Neuron (in vitro differentiated cells): ENCODE results near the gene EPHB2.

Source experiments
- H2AFZ ChIP-seq: one replicate; pipeline ENCODE4 v1.6.1; 2013; ENCODE audit warnings: low read depth, mild to moderate bottlenecking, inconsistent platforms, low read length, moderate library complexity
- H3K27me3 ChIP-seq: one replicate; pipeline ENCODE4 v1.6.1; 2013; ENCODE audit warnings: low read length; ENCODE audit not compliant: insufficient read depth
- H3K36me3 ChIP-seq: one replicate; pipeline ENCODE4 v1.6.1; 2013; ENCODE audit warnings: low read length; ENCODE audit not compliant: insufficient read depth
- H3K4me1 ChIP-seq: one replicate; pipeline ENCODE4 v1.6.1; 2013; ENCODE audit warnings: low read length; ENCODE audit not compliant: insufficient read depth
- H3K4me3 ChIP-seq: 2 replicates; pipeline ENCODE4 v1.5.1; 2013; ENCODE audit warnings: mild to moderate bottlenecking, low read length, moderate library complexity
- H3K9me3 ChIP-seq: one replicate; pipeline ENCODE4 v1.6.1; 2013; ENCODE audit warnings: low read length

Gene EPHB2

DNA sequence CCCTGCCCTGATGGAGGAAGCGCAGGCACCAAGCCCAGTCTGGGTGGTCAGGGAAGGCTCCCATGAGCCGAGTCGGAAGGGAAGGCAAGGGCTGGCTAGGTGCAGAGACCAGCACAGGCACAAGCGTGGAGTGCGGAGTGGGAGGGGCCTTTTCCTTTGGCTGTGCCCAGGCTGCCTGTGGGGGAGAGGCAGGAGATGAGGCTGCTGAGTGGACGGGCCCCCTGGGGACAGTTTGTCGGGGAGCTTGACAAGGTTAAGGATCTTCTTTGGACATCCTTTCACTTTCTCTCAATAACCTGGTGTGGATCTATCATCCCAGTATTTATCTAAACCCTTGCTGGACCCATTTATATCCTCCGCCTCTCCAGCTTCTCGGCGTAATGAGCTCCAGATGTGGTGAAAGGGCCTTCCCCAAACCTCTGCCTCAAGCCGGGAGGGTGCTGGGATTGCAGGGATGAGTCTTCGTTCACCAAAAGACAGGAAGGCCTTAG is 42.9 kb downstream of the EPHB2 start:
- no peak overlapping the region for H2AFZ ChIP-seq
- no peaks in the 10 kb centered on the region for H3K27me3 ChIP-seq
- no peaks in the 10 kb centered on the region for H3K36me3 ChIP-seq
- no peak overlapping the region for H3K4me3 ChIP-seq
- H3K4me1 ChIP-seq: no peaks in the 10 kb centered on the region
- H3K9me3 ChIP-seq: no peaks in the 10 kb centered on the region

DNA sequence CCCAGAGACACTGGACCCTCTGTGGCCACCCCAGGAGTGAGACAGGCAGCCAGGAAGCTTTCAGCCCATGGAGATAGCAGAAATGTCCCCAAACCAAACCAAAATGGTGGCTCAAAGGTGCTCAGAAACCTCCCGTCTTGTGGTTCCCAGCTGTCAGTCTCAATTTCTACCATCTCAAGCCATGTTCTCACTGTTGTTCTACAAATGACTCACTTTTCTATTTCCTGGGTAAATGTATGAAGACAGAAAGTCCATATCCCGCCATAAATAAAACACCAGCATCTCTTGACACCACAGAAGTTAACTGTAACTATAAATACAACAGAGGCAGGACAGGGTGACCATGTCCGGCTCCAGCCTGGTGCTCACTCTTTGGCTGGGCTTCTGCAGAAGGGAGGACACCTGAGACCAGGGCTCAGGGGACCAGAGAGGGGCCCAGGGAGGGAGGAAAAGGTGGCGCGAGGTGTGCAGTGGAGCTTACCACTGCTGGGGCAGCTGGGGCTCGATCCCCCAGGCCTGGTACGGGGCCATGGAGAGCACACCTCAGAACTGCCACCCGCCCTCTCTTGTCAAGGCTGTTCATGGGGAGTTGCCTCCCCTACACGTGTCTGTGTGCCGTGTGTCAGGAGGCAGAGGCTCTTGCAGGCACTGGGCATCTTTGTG is 43.6 kb downstream of the EPHB2 start:
- no peaks in the 10 kb centered on the region for H3K4me1 ChIP-seq
- no peak overlapping the region for H3K4me3 ChIP-seq
- H3K9me3 ChIP-seq: no peaks in the 10 kb centered on the region
- H3K27me3 ChIP-seq: no peaks in the 10 kb centered on the region
- no peaks in the 10 kb centered on the region for H3K36me3 ChIP-seq
- no peak overlapping the region for H2AFZ ChIP-seq

DNA sequence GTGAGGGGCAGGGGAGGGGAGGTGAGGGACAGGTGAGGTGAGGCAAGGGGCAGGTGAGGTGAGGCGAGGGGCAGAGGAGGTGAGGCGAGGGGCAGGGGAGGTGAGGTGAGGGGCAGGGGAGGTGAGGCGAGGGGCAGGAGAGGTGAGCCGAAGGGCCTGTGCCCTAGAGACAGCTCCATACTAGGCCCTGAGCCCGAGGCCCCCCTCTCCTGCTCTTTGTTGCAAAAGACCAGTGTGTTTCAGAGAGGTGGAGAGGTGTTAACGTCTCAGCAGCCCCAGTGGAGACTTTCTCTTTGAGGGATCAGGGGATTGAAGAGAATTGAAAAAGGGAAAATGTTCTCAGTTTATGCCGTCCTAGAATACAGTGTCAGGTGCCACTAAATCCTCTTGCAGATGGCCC is 44.2 kb downstream of the EPHB2 start:
- no peaks in the 10 kb centered on the region for H3K4me1 ChIP-seq
- H3K4me3 ChIP-seq: no peak overlapping the region
- H3K27me3 ChIP-seq: no peaks in the 10 kb centered on the region
- H3K36me3 ChIP-seq: peaks cover 3% of the 10 kb centered on the region
- H2AFZ ChIP-seq: no peak overlapping the region
- H3K9me3 ChIP-seq: no peaks in the 10 kb centered on the region

DNA sequence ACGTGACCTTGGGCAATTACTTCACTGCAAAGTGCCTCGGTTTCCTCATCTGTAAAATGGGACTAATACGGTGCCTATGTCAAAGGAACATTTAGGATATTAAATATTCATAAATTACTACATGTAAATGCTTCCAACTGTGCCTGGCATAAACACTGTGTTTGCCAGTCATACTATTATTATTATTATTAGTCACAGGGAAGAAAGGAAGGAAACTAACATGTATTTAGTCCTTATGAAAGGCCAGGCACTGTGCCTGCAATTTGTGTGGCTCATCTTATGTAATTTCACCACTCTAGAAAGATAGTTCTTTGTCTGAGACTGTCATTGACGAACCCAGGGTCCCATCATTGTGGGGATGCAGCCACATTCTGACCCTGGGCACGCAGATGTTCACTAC is 45.0 kb downstream of the EPHB2 start:
- Histone ChIP-seq H2AFZ (no peak overlapping the region), H3K4me3 (no peak overlapping the region), H3K9me3 (no peaks in the 10 kb centered on the region), H3K4me1 (no peaks in the 10 kb centered on the region), H3K36me3 (peaks cover 4% of the 10 kb centered on the region), H3K27me3 (no peaks in the 10 kb centered on the region)

DNA sequence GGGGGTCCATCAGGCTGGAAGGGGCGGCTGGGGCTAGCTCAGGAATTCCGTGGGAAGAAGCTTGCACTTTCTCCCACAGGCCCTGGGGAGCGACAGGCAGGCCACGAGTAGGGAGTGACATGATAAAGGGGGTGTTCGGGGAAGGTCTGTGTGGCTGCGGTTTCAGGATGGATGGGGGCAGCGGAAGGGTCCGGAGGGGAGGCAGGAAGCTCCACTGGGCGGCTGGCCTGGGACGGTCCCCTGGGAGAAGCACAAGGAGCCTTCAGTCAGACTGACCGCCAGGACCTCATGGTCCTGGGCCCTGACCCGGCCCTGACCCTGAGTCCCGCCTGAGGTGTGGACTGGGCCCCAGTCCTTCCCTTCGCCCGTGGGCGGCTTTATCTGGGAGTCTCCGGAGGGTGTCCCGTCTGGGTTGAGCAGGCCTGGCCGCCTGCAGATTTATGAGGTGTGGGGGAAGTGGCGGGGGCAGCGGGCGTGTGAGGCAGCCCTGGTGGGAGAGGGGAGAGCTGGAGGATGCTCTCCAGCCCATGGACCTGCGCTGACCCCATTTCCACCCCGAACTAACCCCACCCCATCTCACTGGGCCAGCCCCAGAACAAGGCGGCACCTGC is 45.6 kb downstream of the EPHB2 start:
- Histone ChIP-seq H3K4me3 (no peak overlapping the region), H3K4me1 (no peaks in the 10 kb centered on the region), H3K36me3 (peaks cover 4% of the 10 kb centered on the region), H3K9me3 (no peaks in the 10 kb centered on the region), H3K27me3 (no peaks in the 10 kb centered on the region), H2AFZ (no peak overlapping the region)

DNA sequence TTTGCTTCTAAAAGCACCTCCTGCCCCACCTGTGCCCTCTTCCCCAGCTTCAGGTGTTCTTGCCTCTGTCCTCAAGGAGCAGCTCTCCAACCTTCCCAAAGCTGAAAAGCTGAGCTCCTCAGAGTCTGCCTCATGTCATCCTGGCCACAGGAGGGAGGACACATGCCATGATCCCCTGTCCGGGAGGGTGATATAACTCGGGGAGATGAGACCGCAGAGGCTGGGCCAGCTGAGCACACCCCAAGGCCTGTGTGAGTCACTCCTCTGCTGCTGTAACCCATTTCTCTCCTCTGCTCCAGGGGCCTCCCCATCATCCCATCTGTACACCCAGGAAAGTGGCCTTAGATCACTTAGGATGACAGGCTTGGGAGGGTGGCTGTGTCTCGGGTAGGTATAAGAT is 49.8 kb downstream of the EPHB2 start:
- H3K27me3 ChIP-seq: no peaks in the 10 kb centered on the region
- no peak overlapping the region for H3K4me3 ChIP-seq
- H3K4me1 ChIP-seq: no peaks in the 10 kb centered on the region
- H2AFZ ChIP-seq: no peak overlapping the region
- no peaks in the 10 kb centered on the region for H3K9me3 ChIP-seq
- H3K36me3 ChIP-seq: peaks cover 4% of the 10 kb centered on the region

DNA sequence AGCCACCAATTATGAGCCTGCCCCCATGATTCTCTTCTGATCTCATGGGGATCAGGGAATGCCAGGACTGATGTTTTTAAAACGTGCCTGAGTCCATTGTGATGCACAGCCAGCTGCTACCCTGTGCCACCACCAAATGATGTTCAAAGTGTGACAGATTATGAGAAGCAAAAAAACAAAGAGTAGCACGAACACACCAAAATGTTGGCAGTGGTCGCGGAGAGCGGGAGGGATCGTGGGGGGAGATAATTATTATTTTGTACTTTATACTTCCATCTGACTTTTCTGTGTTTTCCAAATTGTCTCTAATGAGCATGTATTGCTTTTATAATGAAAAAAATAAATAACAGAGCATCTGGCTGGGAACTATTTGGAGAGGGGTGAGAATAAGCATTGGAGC is 50.5 kb downstream of the EPHB2 start:
- Histone ChIP-seq H3K4me1 (no peaks in the 10 kb centered on the region), H3K27me3 (no peaks in the 10 kb centered on the region), H2AFZ (no peak overlapping the region), H3K36me3 (peaks cover 4% of the 10 kb centered on the region), H3K4me3 (no peak overlapping the region), H3K9me3 (no peaks in the 10 kb centered on the region)

DNA sequence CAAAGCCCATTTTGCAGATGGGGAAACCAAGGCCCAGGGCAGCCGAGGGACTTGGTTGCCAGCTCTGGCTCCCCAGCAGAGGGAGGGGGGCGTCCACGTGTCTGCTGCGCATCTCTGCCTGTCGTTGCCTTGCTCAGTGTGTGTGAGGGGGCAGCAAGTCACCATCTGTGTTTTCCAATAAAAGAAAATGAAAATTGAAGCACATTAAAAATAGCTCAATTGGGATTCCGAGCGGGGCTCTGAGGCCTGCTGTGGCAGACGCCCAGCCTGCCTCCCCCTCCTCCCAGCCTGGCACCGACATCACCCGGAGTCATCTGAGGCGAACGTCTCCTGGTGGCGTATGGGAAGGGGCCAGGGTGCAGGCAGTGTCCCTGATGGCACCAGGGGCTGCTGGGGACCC is 51.2 kb downstream of the EPHB2 start:
- Histone ChIP-seq H3K36me3 (peaks cover 4% of the 10 kb centered on the region), H3K9me3 (no peaks in the 10 kb centered on the region), H3K27me3 (no peaks in the 10 kb centered on the region), H3K4me1 (no peaks in the 10 kb centered on the region), H3K4me3 (no peak overlapping the region), H2AFZ (no peak overlapping the region)

DNA sequence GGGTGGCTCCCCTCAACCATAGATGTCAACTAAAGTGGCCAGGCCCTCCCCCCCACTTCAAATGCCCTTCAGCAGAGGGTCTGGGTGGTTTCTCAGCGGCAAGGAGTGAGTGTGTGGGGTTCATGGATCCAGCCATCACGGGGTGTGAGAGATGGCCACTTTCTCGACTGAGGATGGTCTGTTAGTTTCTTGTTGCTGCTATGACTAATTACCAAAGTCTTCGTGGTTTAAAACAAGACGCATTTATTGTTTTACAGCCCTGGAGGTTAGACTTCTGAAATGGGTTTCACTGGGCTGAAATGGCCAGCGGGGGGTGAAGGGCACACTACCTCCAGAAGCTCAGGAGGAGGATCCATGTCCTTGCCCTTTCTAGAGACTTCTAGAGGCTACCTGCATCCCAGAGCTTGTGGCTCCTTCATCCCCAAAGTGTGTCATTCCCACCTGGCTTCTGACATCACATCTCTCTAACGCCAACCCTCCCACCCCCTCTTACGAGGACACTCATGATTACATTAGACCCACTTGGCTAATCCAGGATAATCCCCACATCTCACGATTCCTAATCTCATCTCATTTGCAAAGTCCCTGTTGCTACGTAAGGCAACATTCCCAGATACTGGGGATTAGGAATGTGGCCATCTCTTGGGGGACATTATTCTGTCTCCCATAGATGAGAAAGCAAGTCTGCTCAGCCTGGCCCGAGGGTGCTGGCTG is 53.0 kb downstream of the EPHB2 start:
- Histone ChIP-seq H3K9me3 (no peaks in the 10 kb centered on the region), H3K27me3 (no peaks in the 10 kb centered on the region)

DNA sequence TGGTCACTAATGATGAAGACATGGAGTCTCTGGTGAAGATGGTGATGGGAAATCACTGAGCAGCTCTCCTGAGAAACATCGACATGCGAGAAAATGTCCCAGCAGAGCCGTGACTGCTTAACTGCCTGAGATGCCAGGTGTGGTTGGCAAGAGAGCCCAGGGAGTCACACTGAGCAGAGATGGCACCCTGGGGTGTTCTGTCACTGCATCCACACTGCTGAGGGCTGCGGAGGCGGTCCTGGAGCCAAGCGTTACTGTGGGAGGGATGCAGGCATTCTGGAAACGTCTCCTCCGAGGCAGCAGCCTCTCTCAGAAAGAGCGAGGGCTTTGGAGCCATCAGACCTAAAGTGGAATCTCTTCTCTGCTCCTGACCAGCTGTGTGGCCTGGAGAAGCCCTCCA is 57.2 kb downstream of the EPHB2 start:
- no peaks in the 10 kb centered on the region for H3K9me3 ChIP-seq
- H3K27me3 ChIP-seq: no peaks in the 10 kb centered on the region
- no peaks in the 10 kb centered on the region for H3K4me1 ChIP-seq
- no peaks in the 10 kb centered on the region for H3K36me3 ChIP-seq
- H3K4me3 ChIP-seq: no peak overlapping the region
- no peak overlapping the region for H2AFZ ChIP-seq

More for the DNA sequence above, 53.0 kb downstream of the EPHB2 start:
- Histone ChIP-seq H2AFZ (no peak overlapping the region), H3K36me3 (peaks cover 4% of the 10 kb centered on the region), H3K4me1 (no peaks in the 10 kb centered on the region), H3K4me3 (no peak overlapping the region)

DNA sequence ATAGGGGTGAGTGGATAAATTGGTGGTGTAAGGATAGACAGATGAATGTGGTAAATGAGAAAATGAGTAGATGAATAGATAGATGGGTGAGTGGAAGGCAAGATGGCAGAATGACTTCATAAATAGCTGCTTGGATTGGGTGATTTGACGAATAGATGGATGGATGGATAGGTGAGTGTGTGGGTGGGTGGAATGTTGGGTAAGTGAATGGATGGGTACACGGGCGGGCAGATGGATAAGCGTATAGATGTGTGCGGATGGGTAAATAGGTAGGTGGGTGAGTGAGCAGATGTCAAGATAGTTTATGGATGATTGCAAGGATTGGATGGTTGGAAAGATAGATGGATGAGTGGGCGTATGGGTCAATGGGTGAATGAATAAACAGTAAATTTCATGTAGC is 59.3 kb downstream of the EPHB2 start:
- no peaks in the 10 kb centered on the region for H3K4me1 ChIP-seq
- no peaks in the 10 kb centered on the region for H3K36me3 ChIP-seq
- no peaks in the 10 kb centered on the region for H3K27me3 ChIP-seq
- H3K4me3 ChIP-seq: no peak overlapping the region
- no peaks in the 10 kb centered on the region for H3K9me3 ChIP-seq
- H2AFZ ChIP-seq: no peak overlapping the region

DNA sequence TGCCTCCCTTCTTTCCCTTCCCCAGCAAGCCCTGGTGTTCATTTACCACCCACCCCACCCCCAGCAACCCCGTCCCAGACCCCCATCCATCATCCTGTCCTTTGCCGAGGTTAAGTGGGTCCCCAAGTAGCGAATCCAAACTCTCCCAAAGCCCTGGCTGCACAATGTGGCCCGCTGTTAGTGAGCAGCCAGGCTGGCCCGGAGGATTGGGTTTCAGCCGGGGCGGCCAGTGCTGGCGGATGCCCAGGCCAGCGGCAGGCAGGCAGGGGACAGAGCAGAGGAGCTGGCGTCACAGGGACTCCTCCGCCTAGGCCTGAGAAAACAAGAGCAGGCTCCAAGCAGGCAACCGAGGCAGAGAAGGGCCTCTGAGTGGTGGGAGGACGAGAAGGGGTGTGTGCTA is 61.4 kb downstream of the EPHB2 start:
- Histone ChIP-seq H3K4me3 (no peak overlapping the region), H3K27me3 (no peaks in the 10 kb centered on the region), H3K4me1 (peaks cover 14% of the 10 kb centered on the region), H3K36me3 (no peaks in the 10 kb centered on the region), H3K9me3 (no peaks in the 10 kb centered on the region), H2AFZ (no peak overlapping the region)

DNA sequence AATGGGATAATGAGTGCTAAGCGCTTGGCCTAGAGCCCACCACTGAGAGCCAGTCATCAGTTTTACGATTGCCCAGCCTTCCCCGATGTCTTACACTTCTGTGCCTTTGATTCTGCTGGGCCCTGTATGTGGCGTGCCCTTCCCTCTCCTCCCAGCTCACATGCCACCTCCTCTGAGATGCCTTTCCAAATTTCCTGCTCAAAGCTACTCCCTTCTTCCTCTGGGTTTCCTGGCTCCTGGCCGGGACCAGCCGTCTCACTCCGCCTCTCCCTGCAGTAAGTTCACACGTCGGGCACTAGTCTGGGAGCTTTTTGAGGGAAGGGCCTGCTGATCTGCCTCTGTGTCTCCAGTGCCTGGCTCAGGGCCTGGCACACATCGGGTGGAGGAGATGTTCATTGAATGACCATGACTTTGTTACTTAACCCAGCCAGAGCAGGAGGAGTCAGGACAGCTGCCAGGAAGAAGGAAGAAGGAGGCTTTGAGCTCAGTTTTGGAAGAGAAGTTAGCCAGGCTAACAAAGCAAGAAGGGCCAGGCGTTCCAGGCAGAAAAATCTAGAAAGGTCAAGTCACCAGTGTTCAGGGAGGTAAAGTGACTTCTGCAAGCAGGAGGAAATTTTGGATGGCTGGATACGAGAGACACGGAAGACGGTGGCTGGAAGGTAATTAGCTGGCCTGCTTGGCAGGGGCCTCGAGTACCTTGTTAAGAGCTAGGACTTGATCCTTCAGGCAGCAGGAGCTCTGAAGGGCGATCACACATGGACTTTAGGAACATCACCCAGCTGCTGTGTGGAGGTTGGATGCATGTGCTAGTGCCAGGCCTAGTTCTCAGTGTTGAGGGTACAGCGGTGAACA is 63.6 kb downstream of the EPHB2 start:
- H3K4me3 ChIP-seq: no peak overlapping the region

More for the DNA sequence above, 63.6 kb downstream of the EPHB2 start:
- H3K27me3 ChIP-seq: no peaks in the 10 kb centered on the region
- no peaks in the 10 kb centered on the region for H3K9me3 ChIP-seq
- peaks cover 31% of the 10 kb centered on the region for H3K4me1 ChIP-seq
- no peak overlapping the region for H2AFZ ChIP-seq
- H3K36me3 ChIP-seq: no peaks in the 10 kb centered on the region
